CD14-positive monocyte (primary cell): ENCODE data around the gene EPB41L2. TPM values are rescaled to one million over a fixed set of nuclear protein-coding genes. Genes with fewer than 3 reads are reported as not detected.

Experiments used
- DNase-seq, 3 donors: peaks; one replicate each; pipeline ENCODE4 v3.0.0-alpha.2; 2011 to 2022
- H2AFZ ChIP-seq: 2 replicates; pipeline ENCODE4 v1.6.0; 2012; ENCODE audit warnings: mild to moderate bottlenecking, low read depth, low read length, inconsistent platforms; ENCODE audit not compliant: insufficient read depth, poor library complexity, severe bottlenecking
- H3K27ac ChIP-seq, 2 donors: 1 replicate in 1 of 2; 2 replicates in 1 of 2; pipeline ENCODE4 v1.5.1; 2012 to 2013; ENCODE audit warnings: low read length in 2 of 2, control low read depth in 1 of 2, inconsistent platforms in 1 of 2, low read depth in 1 of 2, mild to moderate bottlenecking in 1 of 2
- H3K27me3 ChIP-seq, 2 donors: one replicate each; pipeline versions ENCODE4 v1.6.0 to v1.6.1; 2011 to 2013; ENCODE audit warnings: low read length in 2 of 2; ENCODE audit not compliant: control insufficient read depth in 2 of 2, insufficient read depth in 2 of 2
- H3K36me3 ChIP-seq, 2 donors: replicated peaks in 1 of 2; 1 replicate in 1 of 2; 2 replicates in 1 of 2; pipeline versions ENCODE4 v1.5.1 to v1.6.1; 2012 to 2013; ENCODE audit warnings: low read length in 2 of 2, control low read depth in 1 of 2, inconsistent platforms in 1 of 2, mild to moderate bottlenecking in 1 of 2; ENCODE audit not compliant: insufficient read depth in 2 of 2, control insufficient read depth in 1 of 2
- H3K4me1 ChIP-seq, 2 donors: 1 replicate in 1 of 2; 2 replicates in 1 of 2; pipeline versions ENCODE4 v1.5.1 to v1.6.1; 2012 to 2013; ENCODE audit warnings: low read length in 2 of 2, control low read depth in 1 of 2, inconsistent platforms in 1 of 2, mild to moderate bottlenecking in 1 of 2, moderate library complexity in 1 of 2; ENCODE audit not compliant: insufficient read depth in 2 of 2, control insufficient read depth in 1 of 2
- H3K4me2 ChIP-seq: replicated peaks from 2 replicates; pipeline ENCODE3; 2012; ENCODE audit warnings: low read length, moderate library complexity, mild to moderate bottlenecking; ENCODE audit not compliant: poor library complexity, severe bottlenecking; ENCODE audit errors: extremely low read depth
- H3K4me3 ChIP-seq, 3 experiments: fragments of 200-600 bp in 1 of 3; sonication (generic) in 1 of 3; replicated peaks in 1 of 3; 1 replicate in 2 of 3; 2 replicates in 1 of 3; pipeline ENCODE4 v1.5.1; 2011 to 2013; ENCODE audit warnings: low read length in 3 of 3, mild to moderate bottlenecking in 3 of 3, control low read depth in 2 of 3, low read depth in 2 of 3, inconsistent platforms in 1 of 3, moderate library complexity in 1 of 3
- H3K79me2 ChIP-seq: 2 replicates; pipeline ENCODE4 v1.6.0; 2012; ENCODE audit warnings: mild to moderate bottlenecking, control low read depth, inconsistent platforms, low read length, moderate library complexity; ENCODE audit not compliant: insufficient read depth
- H3K9ac ChIP-seq: 2 replicates; pipeline ENCODE4 v1.6.0; 2017; ENCODE audit warnings: low read length, mild to moderate bottlenecking; ENCODE audit not compliant: insufficient read depth, poor library complexity, severe bottlenecking
- H3K9me3 ChIP-seq, 2 donors: replicated peaks in 1 of 2; 1 replicate in 1 of 2; 2 replicates in 1 of 2; pipeline versions ENCODE4 v1.5.1 to v1.6.1; 2012 to 2013; ENCODE audit warnings: low read length in 2 of 2, control low read depth in 1 of 2; ENCODE audit not compliant: control insufficient read depth in 1 of 2, insufficient read depth in 1 of 2
- H4K20me1 ChIP-seq: 2 replicates; pipeline ENCODE4 v1.6.0; 2012; ENCODE audit warnings: mild to moderate bottlenecking, low read length, control low read depth, moderate library complexity; ENCODE audit not compliant: insufficient read depth
- H3K27ac Mint-ChIP-seq, 7 donors: one replicate each; pipeline ENCODE4 v1.8.0; 2020; ENCODE audit warnings: mild to moderate bottlenecking in 7 of 7, mixed read lengths in 7 of 7, moderate library complexity in 6 of 7, inconsistent platforms in 2 of 7
- H3K27me3 Mint-ChIP-seq, 3 donors: one replicate each; pipeline ENCODE4 v1.8.0; 2021 to 2022; ENCODE audit warnings: low read depth in 3 of 3, mild to moderate bottlenecking in 3 of 3, mixed read lengths in 3 of 3, moderate library complexity in 3 of 3, inconsistent platforms in 1 of 3
- H3K36me3 Mint-ChIP-seq, 2 donors: one replicate each; pipeline ENCODE4 v1.8.0; 2020; ENCODE audit warnings: mixed read lengths in 2 of 2, inconsistent platforms in 1 of 2, mild to moderate bottlenecking in 1 of 2
- H3K4me1 Mint-ChIP-seq: one replicate; pipeline ENCODE4 v1.8.0; 2020; ENCODE audit warnings: mild to moderate bottlenecking, mixed read lengths
- H3K4me3 Mint-ChIP-seq, 2 donors: one replicate each; pipeline ENCODE4 v1.8.0; 2020; ENCODE audit warnings: mild to moderate bottlenecking in 2 of 2, mixed read lengths in 2 of 2, moderate library complexity in 1 of 2
- H3K9me3 Mint-ChIP-seq, 7 donors: one replicate each; pipeline ENCODE4 v1.8.0; 2020 to 2022; ENCODE audit warnings: mixed read lengths in 7 of 7, mild to moderate bottlenecking in 6 of 7, moderate library complexity in 6 of 7, inconsistent platforms in 2 of 7
- CTCF ChIP-seq: fragments of 200-600 bp; IDR thresholded peaks from one replicate; pipeline ENCODE4 v1.8.0; 2022; ENCODE audit warnings: antibody characterized with exemption, mild to moderate bottlenecking
- WGBS: methylation state at CpG from one replicate; pipeline ENCODE4 v1.1.5; 2013; ENCODE audit warnings: missing lambda C conversion rate; ENCODE audit not compliant: insufficient coverage; 5-methylcytosine and 5-hydroxymethylcytosine counted together
- intact Hi-C, 2 donors: fragments of 100-400 bp; cut with micrococcal nuclease; formaldehyde crosslinking; loops; one replicate each; pipeline versions ENCODE4 v1.15.0 to v1.15.1; 2023
- polyA plus RNA-seq, 3 donors: library from polyadenylated mRNA; depleted of rRNA in 1 of 3; unstranded in 2 of 3; stranded (reverse) in 1 of 3; fragments of 300-500 nt in 2 of 3; fragments of >200 nt in 1 of 3; fragmentation: Illumina TruSeq in 2 of 3; gene quantifications; 1 replicate in 2 of 3; 2 replicates in 1 of 3; pipeline ENCODE4 v1.2.3, GENCODE V29; 2012 to 2021

Gene EPB41L2
- polyA plus RNA-seq, 3 donors = 3.4 to 7.2 (median 4.6) TPM

- no peaks in the 10 kb centered on the region for H4K20me1 ChIP-seq
- no peak overlapping the region for H3K9ac ChIP-seq
- no peaks in the 10 kb centered on the region for H3K9me3 ChIP-seq
- peaks cover 5 to 8% of the 10 kb centered on the region in 2 donors for H3K4me1 ChIP-seq
- no peak overlapping the region for H3K4me3 ChIP-seq
- no peaks in the 10 kb centered on the region for H3K27me3 ChIP-seq
- H3K36me3 ChIP-seq = no peaks in the 10 kb centered on the region
- H3K27ac Mint-ChIP-seq = no peak overlapping the region
- no peaks in the 10 kb centered on the region for H3K79me2 ChIP-seq
- intact Hi-C loops = no loop called here
- no peak overlapping the region for H3K4me2 ChIP-seq
- no peak for DNase-seq
- H3K27ac ChIP-seq = no peak overlapping the region
- no peaks in the 10 kb centered on the region for H3K9me3 Mint-ChIP-seq
- no peak overlapping the region for H3K4me3 Mint-ChIP-seq
- H2AFZ ChIP-seq = no peak overlapping the region
- peaks cover 11% of the 10 kb centered on the region for H3K4me1 Mint-ChIP-seq
- TF ChIP-seq CTCF = no peak
- no peaks in the 10 kb centered on the region for H3K27me3 Mint-ChIP-seq
- H3K36me3 Mint-ChIP-seq = no peaks in the 10 kb centered on the region
These were observed 127.1 kb downstream of the EPB41L2 start for GRCh38 chr6:130935978-130936377.

GRCh38 chr6:130934848-130935585 lies 128.0 kb downstream of the EPB41L2 start:
- no peak for DNase-seq
- H3K27me3 Mint-ChIP-seq = no peaks in the 10 kb centered on the region
- intact Hi-C loops = no loop called here
- H3K4me3 ChIP-seq = no peak overlapping the region
- no peaks in the 10 kb centered on the region for H4K20me1 ChIP-seq
- no peaks in the 10 kb centered on the region for H3K27me3 ChIP-seq
- no CpG with 5 or more reads among the region's 4 CpGs for WGBS
- H3K79me2 ChIP-seq = no peaks in the 10 kb centered on the region
- no peak overlapping the region for H3K4me2 ChIP-seq
- TF ChIP-seq CTCF = no peak
- no peaks in the 10 kb centered on the region for H3K36me3 Mint-ChIP-seq
- no peaks in the 10 kb centered on the region for H3K36me3 ChIP-seq
- H3K4me3 Mint-ChIP-seq = no peak overlapping the region
- H3K27ac Mint-ChIP-seq = no peak overlapping the region
- no peaks in the 10 kb centered on the region for H3K9me3 ChIP-seq
- peaks cover 14% of the 10 kb centered on the region for H3K4me1 Mint-ChIP-seq
- no peak overlapping the region for H2AFZ ChIP-seq
- H3K4me1 ChIP-seq = peaks cover 5 to 8% of the 10 kb centered on the region in 2 donors
- no peak overlapping the region for H3K27ac ChIP-seq
- H3K9ac ChIP-seq = no peak overlapping the region
- no peaks in the 10 kb centered on the region for H3K9me3 Mint-ChIP-seq
